HT-29 (cell line): ENCODE measurements around the gene COL23A1. TPM values are rescaled to one million over a fixed set of nuclear protein-coding genes. Genes with fewer than 3 reads are reported as not detected.
A peak's percentile ranks its signal among the peaks of the same experiment; 100 is the strongest.

Source experiments
- DNase-seq: peaks from one replicate; pipeline ENCODE4 v3.0.0-alpha.2; 2015; ENCODE audit warnings: low spot score
- total RNA-seq: library from RNA; depleted of rRNA; stranded (reverse); fragments of >200 nt; shearing (Covaris generic); gene quantifications from 2 replicates; pipeline ENCODE4 v1.2.3, GENCODE V29; 2014

Gene COL23A1
- total RNA-seq, 1 experiment from 2014 or later: not detected

DNA sequence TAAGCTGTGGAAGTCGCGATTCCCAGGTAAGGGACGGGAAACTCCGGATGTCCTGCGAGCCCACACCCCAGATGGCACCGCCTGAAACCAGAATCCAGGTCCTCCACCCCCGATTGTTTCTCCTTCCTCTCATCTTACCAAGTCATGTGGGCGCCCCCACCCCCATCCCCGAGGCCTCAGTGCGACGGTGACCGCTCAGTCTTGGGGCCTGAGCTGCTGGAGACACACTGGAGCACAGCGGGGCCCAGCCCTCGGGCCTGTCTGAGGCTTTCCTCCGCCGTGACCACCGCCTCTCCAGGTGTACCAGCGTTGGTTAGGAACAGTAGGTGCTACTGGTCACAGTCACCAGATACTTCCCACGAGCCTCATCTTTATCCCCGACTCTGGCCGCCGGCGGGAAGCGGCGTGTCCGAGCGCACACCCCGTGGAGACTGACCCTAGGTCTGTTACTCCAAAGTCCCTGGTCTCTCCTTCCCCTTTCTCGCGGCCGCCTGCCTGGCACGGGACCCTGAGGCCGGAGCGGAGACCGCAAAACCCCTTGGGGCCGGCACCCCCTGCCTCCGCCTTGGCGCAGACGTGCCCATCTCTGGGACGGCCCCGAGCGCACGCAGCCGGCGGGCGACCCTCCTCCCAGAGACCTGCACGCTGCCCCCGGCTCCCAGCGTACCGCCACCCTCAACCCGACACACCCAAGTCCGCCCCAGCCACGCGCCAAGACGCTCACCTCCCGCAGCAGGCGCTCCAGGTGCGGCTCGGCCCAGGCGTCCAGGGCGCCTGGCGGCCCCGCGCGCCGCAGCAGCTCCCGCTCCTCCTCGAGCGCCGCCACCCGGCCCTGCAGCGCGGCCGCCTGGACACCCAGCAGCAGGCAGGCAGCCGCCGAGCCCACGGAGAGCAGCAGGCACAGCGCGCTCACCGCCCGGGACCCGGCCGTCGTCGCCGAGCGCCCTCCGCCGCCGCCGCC is 733 bp downstream of the COL23A1 start:
- DNase-seq: no peak

DNA sequence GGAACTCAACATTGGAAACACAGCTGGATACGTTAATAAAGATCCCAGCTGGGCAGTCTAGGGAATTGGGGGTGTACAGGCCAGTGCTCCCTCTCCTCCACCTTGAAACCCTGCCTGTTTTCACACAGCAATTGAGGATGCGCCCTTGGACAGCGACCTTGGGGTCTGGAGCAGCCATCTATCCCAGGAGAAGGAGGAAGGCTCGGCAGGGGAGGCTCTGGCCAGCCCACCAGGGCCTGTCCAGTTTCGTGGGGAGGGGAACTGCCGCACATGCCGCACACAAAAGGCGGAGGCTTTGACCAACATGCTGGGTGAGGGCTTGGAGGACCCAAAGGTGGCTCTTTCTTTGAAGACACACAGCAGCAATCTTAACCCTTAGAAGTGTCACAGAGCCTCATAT is 1.4 kb downstream of the COL23A1 start:
- DNase-seq: no peak

DNA sequence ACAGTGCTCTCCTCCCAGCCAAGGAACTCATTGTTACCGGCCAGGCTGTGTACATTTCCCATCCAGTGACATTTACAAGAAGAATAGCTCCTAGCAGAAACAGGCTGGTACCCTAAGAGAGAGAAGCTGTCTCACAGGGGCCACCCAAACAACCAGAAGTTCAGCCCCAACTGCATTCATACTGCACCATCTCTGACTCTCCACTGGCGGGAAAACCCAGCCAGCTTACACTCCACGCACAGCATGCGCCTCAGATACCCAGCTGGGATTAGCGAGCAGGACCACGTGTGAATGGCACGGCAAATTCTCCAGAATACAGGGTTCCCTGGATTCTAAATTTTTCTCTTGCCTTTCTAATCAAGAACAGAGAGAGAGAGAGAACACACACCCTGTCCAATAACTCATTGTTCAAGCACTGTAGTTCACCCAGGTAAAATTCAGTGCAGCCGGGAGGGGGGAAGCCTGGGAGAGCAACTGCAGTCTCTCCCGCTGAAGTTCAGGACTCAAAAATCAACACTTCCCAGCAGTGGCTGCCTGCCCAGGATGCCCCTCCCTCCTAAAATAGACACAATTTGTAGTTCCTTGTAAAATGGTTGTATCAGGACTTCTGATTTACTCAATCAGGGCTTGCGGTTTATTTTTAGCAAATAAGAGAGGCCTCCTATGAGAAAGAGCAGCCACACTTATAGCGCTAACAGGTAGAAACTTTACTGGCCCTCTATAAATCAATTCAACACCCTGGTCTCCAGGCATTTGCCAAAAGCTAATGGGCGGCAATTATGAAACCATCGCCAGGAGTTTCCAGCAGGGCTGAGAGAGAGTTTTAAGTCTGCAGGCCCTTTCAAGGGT is 2.2 kb downstream of the COL23A1 start:
- DNase-seq: no peak

DNA sequence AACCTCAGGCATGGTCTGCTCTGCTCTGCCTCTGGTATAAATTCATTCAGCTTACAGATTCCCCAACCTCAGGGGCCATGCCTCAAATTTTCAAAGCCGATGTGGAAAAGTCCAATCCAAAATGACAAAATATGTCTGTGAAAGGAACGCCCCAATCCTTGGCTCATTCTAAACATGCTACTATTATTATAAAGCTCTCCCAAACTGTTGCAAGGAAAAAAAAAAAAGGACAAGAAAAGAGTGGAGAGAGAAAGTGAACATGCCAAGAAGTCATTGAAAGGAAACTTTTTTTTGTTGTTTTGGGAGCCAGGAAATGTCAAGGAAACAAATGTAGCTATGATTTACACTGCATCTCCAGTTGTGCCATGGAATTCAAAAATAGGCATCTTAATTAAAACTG is 3.8 kb downstream of the COL23A1 start:
- no peak for DNase-seq

DNA sequence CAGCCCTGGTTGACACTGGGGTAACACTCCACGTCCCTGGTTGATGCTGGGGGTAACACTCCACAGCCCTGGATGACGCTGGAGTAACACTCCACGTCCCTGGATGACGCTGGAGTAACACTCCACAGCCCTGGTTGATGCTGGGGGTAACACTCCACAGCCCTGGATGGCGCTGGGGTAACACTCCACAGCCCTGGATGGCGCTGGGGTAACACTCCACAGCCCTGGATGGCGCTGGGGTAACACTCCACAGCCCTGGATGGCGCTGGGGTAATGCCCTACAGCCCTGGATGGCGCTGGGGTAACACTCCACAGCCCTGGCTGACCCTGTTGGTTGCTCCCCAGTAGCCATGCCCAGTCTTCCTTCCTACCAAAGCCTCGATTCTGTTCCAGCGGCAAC is 4.8 kb downstream of the COL23A1 start:
- peak; percentile 14 for DNase-seq

DNA sequence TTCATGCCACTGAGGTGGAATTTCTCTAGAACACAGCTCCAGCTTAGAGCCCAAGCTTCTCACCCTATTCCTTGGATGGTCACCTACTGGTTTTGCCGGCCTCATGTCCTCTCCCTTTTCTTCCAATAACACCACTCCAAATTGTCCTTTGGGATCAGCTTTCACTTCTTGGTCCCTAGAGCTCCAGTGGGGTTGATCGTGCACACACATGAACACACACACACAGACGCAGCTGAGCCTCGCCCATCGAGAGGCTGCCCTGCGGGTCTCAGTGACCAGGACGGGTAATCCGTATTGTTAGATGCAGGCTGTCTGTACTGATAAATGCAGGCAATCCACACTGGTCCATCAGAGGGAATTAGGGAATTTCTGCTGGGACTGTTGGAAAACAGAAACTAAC is 6.9 kb downstream of the COL23A1 start:
- no peak for DNase-seq

DNA sequence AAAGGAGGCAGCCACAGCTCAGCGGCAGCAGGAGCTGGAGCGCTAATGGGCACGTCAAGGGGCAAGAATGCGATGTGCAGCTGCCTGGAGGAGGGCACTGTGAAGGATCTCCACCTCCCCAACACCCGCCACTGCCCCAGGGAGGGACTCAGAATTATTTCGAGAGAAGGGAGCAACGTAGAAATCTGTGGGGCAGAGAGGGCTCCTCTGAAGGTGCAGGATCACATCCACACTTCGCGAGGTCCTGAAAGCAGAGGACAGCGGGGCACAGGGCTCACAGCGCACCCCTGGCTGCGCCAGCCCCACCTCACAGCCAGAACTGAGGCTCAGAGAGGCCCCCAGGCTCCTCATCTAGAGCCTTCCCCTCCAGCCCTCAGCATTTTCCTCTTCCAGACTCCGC is 7.9 kb downstream of the COL23A1 start:
- DNase-seq: no peak

DNA sequence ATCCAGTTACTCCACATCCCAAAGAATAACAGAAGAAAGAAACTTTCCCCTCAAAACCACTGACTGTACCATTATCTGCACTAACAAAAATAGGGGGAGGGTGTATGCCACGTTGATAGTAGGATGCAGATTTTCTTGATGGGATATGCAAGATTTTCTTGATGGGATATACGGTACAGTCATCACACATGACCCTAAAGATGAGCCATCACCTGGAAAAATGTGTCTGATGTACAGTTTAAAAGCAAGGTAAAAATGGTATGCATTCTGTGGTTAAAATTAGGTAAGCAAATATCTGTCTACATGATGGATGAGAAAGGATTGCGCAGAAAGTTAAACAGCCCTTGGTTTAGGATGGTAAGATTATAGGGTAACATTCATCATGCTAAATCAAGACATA is 8.6 kb downstream of the COL23A1 start:
- no peak for DNase-seq

DNA sequence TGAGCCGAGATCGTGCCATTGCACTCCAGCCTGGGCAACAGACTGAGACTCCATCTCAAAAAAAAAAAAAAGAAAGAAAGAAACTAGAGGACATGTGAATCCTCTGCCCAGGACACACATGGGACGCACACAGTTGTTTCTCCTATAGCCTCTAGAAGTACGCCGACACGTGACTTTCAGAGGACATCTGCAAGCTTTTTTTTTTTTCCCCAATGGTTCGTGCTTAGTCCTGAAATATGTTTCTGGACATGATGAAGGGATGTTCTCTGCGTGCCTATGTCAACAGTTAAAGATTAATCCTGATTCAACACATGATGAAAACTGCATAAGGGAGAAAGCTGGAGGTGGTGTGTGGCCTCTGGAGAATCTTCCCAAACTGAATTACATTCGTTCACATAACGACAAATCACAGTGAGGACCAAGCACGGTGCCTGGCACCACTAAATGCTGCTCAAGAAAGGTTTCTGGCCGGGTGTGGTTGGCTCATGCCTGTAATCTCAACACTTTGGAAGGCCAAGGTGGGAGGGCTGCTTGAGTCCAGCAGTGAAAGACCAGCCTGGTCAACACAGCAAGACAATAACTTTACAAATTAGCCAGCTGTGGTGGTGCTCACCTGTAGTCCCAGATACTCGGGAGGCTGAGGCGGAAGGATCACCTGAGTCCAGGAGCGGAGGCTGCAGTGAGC is 9.8 kb downstream of the COL23A1 start:
- DNase-seq: no peak

DNA sequence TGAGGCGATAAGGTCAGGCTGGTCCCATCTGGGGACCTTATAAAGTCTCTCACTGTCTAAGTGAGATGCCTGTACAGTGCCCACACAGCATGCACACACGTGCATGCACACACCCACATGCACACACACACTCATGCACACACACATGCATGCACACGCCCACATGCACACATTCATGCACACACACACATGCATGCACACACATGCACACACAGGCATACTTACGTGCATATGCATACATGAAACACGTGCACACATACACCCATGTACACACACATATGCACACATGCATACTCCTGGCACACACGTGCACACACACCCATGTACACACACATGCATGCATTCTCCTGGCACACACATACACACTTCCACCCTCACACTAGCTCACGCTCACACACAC is 12.2 kb downstream of the COL23A1 start:
- no peak for DNase-seq

DNA sequence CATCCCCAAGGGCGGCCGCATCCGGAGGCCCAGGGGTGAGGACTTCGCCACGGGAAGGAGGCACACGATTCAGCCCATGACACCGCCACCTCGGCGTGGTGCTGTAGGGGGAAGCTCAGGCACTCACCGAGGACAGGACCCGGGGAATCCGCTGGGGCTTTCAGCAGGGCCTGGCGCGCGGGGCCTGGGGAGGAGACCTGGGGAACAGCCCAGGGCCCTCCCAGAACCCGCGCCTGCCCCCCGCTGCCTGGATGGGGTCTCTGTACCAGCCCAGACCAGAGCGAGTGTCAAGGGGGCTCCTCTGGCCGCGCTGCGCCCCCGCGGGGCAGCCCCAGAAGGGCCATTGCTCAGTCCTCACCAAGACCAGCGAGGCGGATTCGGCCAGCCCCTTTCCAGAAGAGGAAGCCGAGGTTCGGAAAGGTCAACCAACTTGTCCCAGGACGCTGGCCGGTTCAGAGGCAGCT is 12.8 kb downstream of the COL23A1 start:
- no peak for DNase-seq

DNA sequence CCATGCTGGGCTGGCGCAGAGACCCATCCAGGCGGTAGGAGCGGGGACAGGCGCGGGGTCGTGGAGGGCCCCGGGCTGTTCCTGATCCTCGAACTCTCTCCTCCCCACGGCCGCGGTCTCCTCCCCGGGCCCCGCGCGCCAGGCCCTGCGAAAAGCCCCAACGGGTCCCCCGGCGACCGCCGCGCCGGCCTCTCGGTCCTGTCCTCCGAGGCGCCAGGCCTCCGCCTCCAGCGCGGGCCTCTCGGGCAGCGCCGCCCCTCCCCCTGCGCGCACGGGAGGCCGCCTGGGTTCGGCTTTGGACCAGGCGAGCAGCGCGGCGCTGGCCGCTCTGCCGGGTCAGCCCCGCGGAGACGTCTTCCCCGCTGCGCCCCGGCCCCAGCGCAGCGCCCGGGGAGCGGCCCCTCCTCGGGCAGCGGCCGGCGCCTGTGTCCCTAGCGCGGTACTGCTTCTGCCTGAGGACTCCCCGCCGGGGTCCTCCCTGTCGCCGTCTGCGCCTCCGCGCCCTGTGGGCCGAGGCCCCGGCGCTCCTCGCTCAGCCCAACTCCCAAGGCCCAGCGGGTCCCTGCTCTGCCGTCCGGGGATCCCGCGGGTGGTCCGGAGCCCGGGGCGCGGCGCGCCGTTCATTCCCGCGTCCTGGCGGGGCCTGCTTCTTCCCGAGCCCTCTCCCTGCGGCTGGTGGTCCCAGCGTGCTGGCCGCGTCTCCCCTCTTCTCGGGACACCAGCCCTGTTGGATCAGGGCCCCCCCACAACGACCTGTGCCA is 13.4 kb downstream of the COL23A1 start:
- DNase-seq: no peak

DNA sequence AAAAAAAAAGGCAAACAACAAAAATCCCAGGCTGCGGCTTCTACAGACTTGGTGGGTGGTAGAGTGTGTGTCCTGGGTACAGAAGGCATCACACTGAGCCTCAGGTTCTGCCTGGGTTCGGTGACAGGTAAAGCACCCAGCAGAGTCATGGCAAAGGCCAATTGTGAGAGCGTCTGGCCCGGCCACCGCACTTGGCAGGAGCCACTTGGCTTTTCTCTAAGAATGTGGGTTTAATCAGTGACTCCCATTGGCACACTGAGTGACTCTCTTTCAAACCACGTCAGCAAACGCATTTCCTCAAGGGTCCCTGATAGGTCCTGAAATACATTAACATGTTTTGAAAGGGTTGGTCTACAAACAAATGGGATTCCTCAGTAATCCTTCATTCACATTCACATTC is 17.0 kb downstream of the COL23A1 start:
- no peak for DNase-seq

DNA sequence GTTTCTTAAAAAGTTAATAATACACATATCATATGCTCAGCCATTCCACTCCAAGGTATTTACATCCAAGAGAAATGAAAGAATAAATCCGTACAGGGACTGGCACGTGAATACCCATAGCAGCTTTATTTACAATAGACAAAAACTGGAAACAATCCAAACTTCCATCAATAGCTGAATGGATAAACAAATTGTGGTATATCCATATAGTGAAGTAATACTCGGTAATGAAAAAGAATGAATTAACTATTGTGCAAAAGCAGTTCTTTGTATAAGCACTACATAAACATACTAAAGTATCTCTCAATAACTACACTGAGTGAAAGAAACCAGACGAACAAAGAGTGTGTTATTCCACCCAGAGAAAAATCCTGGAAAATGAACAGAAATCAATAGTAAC is 17.6 kb downstream of the COL23A1 start:
- no peak for DNase-seq

DNA sequence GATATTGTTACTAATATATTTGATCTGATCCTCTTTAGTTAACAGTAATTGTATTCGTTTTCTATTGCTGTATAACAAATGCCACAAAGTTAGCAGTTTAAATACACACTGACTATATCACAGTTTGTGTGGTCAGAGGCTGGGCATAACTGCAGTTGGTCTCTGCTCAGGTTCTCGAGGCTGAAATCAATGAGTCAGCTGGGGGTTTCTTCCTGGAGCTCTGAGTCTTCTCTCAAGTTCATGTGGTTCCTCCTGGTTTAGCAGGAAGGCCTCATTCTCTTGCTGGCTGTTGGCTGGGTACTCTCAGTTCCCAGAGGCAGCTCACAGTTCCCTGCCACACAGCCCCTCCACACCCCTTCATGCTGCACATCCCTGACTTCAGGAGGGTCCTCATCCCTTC is 20.7 kb downstream of the COL23A1 start:
- no peak for DNase-seq

DNA sequence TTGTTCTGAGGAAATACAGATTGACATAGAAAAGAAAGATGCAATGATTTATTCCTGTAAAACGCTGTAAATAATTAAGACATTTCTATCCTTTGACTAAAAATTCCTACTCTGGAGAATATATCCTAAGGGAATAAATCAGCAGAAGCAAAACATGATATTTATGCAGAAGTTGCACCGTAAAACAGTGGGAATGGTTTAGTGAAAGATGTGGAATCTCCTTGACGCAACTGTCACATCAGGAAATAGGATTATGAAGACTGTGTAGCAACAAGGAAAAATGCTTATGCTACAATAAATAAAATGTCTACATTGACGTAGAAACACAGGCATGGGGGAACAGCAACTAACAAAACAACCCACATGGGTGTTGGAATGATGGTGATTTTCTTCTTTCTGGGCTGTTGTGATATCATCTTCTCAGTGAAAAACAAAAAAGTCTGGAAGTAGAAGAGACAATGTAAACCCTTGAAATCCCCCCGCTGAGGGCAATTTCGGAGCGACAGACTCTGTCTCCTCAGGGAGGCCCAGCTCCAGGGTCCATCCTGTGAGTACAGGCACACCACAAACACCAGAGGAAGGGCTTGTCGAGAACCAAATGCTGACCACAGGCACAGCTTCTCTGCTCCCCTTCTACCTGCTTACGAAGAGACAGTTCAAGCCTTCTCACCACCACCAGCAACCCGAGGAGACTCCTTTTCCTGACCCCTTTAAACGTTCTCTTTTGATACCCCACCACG is 25.2 kb downstream of the COL23A1 start:
- no peak for DNase-seq

DNA sequence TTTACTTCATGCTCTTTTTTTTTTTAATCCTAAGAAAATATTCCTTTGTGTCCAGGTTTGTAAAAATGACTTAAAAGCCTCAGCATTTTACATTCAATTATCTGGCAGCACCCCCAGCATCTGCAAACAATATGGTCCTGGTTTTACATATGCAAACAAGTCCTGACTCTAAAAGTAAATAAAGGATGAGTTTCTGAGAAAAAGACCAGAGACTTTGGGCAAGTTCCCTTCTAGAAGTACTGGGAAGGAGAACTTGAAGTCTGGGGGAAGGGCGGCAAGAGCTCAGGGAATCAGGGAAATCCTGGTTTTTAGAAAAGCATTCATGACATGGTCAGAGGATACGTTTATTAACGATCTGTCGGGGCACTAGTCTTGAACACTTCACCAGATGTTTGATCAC is 25.8 kb downstream of the COL23A1 start:
- no peak for DNase-seq

DNA sequence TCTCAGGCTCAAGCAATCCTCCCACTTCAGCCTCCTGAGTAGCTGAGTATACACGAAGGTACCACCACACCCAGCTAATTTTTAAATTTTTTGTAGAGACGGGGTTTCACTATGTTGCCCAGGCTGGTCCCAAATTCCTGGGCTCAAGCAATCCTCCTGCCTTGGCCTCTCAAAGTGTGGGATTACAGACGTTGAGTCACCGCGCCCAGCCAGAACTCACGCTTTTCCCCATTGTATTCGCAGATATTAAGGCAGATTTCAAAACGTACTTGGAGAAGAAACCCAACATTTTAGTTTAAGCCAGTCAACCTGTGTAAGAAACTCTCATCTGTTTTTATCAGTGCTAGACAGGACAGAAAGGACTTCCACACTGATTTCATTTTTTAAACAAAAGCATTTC is 26.6 kb downstream of the COL23A1 start:
- no peak for DNase-seq

DNA sequence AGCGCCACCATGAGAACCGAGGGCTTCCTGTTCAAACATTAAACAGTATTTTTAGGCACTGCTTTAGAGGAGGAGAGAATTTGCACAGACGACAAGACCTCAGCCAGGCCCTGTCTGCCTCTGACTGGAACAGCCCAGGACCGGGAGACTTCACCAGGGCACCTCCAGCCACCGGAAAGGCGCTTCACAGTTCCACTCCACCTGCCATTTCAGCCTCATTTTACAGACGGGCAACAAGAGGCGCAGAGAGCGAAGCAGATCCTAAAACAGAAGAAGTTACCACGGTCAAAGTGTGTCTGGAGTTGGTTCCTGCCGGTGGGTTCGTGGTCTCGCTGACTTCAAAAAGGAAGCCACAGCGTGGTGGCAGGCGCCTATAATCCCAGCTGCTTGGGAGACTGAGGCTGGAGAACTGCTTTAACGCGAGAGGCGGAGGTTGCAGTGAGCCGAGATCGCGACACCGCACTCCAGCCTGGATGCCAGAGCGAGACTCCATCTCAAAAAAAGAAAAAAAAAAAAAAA is 28.4 kb downstream of the COL23A1 start:
- no peak for DNase-seq

DNA sequence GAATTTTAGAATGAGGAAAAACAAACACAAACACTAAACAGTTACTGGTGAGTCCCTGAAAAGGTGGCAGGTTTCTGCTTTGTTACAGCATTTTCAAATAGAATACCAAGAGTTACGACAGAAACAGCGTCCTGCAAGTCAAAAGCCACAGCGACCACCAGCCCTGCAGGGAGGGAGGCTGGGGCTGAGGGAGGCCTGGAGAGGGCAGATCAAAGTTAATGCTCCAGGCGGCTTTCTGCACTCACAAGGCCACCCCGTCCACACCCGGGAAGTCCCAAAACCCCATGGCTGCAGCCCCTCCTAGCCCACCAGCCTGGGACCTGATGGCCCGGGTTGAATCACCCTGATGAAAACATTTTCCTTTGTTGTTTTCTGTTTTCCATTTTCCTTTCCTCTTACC is 29.3 kb downstream of the COL23A1 start:
- DNase-seq: no peak
